Stomach (tissue), 4 donors: Measurements from ENCODE around the gene ERBB4.

ENCODE experiments used
- POLR2A ChIP-seq, 4 donors: fragments of 450-650 bp; IDR thresholded peaks; one replicate each; pipeline ENCODE4 v1.6.1; 2016; ENCODE audit warnings: antibody characterized with exemption in 4 of 4, control low read depth in 2 of 4, mild to moderate bottlenecking in 1 of 4, moderate library complexity in 1 of 4
- POLR2AphosphoS5 ChIP-seq, 3 donors: sonication (generic); formaldehyde crosslinking; IDR thresholded peaks; one replicate each; pipeline ENCODE4 v1.6.1; 2016; ENCODE audit warnings: antibody characterized with exemption in 3 of 3
- TF ChIP-seq, protein P1 (sequence below), 7 experiments: fragments of 450-650 bp in 4 of 7; fragments of 200-600 bp in 3 of 7; sonication (generic) in 3 of 7; IDR thresholded peaks; one replicate each; pipeline ENCODE4 v1.5.1; 2016 to 2019; ENCODE audit warnings: antibody characterized with exemption in 7 of 7, control low read depth in 2 of 7, mild to moderate bottlenecking in 1 of 7

- TF ChIP-seq, protein P1, sequence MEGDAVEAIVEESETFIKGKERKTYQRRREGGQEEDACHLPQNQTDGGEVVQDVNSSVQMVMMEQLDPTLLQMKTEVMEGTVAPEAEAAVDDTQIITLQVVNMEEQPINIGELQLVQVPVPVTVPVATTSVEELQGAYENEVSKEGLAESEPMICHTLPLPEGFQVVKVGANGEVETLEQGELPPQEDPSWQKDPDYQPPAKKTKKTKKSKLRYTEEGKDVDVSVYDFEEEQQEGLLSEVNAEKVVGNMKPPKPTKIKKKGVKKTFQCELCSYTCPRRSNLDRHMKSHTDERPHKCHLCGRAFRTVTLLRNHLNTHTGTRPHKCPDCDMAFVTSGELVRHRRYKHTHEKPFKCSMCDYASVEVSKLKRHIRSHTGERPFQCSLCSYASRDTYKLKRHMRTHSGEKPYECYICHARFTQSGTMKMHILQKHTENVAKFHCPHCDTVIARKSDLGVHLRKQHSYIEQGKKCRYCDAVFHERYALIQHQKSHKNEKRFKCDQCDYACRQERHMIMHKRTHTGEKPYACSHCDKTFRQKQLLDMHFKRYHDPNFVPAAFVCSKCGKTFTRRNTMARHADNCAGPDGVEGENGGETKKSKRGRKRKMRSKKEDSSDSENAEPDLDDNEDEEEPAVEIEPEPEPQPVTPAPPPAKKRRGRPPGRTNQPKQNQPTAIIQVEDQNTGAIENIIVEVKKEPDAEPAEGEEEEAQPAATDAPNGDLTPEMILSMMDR (IDR thresholded peaks at IDR 0.05) = peak in 5 of 7 experiments; percentile 56 to 74 (median 66)
- TF ChIP-seq POLR2A (IDR thresholded peaks at IDR 0.05) = no peak
- no peak for TF ChIP-seq POLR2AphosphoS5 (IDR thresholded peaks at IDR 0.05)
Measured at GRCh38 chr2:211745295-211746097, 793.1 kb downstream of the ERBB4 start.
